GM18858 (cell line): Measurements from ENCODE around the gene HCRT.
"Not testable (repeated sequence)": the region's sequence is repeated elsewhere in the genome, so short reads cannot be mapped to it uniquely, and the experiment has no call there.

Source experiments
- ATAC-seq: cut with Tn5 transposase; IDR thresholded peaks from one replicate; pipeline ENCODE4 v1.9.1; 2021; ENCODE audit not compliant: unreplicated experiment

Gene HCRT

GRCh38 chr17:42180411-42180921 lies 4.8 kb downstream of the HCRT start:
- no peak for ATAC-seq

- ATAC-seq: no peak
Observed at GRCh38 chr17:42179911-42180410, 5.3 kb downstream of the HCRT start.

- ATAC-seq: no peak
Observed at GRCh38 chr17:42179335-42179734, 5.9 kb downstream of the HCRT start.

DNA sequence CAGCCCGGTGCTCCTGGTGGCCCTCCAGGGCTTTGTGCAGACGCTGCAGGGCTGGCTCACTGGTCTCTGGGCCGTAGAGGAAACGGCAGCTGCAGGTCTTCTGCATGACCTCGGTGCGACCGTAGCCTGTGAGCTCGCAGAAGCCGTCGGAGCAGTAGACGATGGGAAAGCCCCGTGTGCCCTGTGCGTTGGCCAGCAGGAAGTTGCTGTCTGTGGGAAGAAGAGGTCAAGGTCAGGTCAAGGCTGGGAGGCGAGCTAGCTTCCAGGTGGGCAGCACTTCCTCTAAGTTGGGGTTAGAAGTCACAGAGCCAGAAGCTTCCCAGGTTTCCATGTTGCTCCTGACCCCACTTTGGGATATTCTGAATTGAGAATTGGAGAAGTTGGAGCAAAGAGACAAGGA lies 6.4 kb downstream of the HCRT start:
- no peak for ATAC-seq

DNA sequence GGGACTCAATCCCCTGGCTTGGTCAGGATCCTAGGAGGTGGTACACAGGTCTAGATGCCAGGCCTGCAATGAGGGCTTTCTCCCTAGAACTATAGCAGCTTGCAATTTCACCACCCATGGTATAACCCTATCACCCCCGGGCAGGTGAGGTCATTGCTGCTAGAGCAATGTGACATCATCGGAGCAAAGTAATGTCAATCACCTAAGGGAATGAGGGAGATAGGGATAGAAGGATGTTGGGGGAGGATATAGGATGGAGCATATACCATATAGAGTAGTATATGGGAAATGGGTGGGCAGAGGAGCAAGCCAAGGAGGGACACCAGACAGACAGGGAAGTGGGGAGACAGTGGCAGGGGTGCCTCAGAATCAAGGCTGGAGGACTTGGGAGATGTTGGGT lies 7.6 kb downstream of the HCRT start:
- ATAC-seq: no peak

- no peak for ATAC-seq
Observed at GRCh38 chr17:42174126-42174783, 11.0 kb downstream of the HCRT start.

DNA sequence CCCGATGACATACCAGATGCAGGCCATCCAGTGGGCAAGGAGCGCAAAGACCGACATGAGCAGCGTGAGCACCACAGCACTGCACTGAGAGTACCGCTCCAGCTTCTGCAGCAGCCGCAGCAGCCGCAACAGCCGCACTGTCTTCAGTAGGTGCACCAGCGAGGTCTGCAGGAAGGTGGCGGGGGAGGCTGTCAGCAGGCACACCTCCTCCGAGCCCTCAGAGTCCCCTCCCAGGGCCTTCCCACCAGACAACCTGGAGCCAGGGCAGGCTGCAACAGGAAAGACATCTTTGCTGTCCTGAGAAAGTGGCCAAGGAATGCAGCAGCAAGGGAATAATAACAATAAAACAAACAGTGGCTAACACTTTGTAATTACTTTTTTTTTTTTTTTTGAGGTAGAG lies 13.4 kb downstream of the HCRT start:
- no peak for ATAC-seq

GRCh38 chr17:42169351-42169750 lies 15.9 kb downstream of the HCRT start:
- no peak for ATAC-seq

DNA sequence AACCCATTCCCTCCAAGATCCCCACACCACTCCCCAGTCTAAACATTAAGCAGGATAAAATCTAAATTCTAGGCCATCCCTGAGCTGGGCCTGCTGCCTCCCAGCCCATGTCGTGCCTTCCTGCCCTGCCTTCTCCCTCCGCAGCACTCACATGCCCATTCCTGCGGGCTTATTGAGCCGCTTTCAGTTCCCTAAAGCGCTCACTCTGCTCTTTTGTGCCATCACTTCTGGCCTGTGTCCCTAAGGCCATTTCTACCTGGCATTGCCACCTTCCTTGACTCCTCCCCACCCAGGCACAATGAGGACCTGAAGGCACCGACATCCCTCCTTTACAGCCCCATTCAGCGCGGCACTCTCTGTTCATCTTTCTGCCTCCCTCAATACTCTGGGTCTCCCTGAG lies 17.4 kb downstream of the HCRT start:
- no peak for ATAC-seq

GRCh38 chr17:42166196-42166763 lies 19.0 kb downstream of the HCRT start:
- ATAC-seq: no peak

- no peak for ATAC-seq
Observed at GRCh38 chr17:42165751-42166150, 19.5 kb downstream of the HCRT start.

DNA sequence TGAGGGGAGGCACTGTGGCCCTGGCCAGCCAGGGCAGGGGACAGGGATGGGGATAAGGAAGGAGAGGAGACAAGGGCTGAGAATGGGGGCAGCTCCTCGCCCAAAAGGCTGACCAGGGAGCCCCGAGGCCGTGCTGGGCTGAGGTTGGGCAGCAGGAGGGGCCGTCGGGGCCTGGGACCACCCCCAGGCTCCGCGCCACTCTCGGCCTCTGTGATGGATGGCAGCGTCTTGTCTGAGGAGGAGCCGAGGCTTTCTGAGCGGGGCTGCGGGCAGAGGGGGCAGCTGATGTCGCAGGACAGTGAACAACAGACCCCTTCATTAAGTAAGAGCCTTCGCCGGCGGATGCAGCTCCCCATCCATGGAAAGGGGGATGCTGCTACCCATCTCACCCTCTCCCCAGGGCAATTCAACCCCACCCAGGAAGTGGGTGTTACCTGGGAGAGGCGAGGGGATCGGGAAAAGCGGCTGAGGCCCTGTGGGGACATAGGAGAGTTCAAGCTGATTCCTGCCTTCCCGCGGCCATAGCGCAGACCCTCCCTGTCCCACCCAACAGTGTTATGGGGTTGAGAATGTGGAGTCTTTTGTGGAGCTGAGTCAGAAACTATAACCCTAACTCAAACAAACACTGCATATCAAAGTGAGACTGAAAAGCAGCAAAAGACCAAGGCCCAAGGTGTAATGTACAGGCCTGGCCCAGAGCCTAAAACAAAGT lies 21.4 kb downstream of the HCRT start:
- no peak for ATAC-seq

DNA sequence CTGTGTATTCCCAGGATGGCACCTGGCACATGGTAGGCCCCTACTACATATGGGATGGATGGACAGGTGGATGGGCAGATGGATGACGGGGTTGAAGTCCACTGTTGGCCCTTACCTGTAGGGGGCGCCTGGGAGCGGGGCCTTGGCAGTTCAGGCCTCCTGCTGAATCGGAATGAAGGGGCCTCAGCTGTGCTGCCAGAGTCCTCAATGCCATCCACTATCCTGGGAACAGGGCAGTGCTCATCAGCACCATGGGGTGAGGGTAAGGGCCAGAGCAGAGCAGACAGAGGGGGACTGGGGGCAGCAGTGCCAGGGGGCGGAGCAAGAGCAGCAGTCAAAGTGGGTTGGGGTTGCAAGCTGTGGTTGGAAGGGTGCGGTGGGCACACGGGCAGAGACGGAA lies 22.1 kb downstream of the HCRT start:
- no peak for ATAC-seq

DNA sequence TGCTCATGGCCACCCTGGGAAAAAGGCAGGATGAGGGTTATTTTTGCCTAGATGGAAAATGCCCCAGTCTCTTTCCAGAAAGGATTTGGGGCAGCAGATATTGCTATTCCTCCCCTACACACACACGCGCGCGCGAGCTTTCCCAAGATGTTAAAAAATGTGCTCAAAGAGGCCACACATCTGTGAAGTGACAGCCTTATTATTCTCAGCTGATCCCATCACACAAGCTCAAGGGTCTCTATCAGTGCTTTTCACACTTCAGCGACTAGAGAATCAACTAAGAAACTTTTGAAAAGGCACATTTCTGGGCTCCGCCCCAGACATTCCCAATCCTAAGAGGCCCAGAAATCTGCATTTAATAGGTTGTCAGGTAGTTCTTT lies 24.7 kb downstream of the HCRT start:
- no peak for ATAC-seq

GRCh38 chr17:42159796-42160530 lies 25.3 kb downstream of the HCRT start:
- no peak for ATAC-seq

DNA sequence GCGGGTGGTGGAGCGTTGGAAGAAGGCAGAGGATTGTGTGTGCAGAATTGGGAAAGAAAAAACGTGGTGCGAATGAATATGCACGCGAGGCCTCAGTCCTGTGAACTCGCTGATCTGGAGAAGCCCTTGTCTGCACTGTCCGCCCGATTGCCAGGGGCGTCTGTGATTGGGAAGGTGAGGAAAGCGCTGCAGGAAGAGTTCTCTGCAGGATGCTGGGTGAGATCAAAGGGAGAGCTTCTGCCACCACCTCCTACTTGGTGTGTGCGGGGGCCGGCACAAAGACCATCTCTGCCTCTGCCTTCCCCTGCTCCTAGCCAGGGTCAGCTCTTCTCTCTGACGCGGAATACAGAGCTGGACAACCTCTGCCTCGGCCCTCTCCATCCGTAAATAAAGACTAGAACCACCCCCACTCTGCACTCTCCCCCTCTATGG lies 29.6 kb downstream of the HCRT start:
- ATAC-seq: no peak

DNA sequence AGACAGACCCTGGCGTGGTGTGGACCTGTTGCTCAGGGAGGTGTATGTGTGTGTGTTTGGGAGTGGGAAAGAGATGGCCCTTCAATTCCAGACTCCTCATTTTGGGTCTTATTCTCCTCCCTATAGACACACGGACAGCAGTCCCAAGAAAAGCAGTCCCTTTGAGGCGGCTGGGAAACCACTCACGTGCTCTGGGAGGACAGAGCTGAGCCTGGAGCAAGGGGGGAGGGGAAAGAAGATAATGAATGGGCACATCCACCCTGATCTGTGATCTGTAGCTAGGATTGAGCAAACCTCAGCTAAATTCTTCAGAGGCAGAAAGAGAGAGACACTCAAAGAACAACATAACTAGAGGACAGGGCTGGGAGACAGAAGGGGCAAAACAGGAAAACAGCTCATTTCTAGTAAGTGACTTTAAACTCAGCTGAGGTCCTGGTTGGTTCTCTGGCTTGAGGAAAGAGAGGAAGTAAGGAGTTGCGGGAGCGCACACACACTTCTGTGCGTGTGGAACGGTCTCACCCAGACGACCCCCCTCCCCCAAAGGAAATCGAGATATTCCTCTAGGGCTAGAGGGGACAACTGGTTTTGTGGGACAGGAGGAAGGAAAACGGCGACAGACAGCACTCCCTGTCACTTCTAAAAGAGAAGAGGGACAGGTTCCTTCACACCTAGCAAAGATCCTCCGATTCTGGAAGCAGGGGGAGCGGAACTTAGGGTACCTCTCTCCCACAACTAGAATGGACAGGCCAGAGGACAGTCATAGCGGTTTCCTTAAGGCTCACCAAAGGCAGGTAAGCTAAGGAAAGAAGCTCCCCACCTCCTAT lies 31.1 kb downstream of the HCRT start:
- no peak for ATAC-seq

- no peak for ATAC-seq
Observed at GRCh38 chr17:42146911-42147607, 38.2 kb downstream of the HCRT start.

DNA sequence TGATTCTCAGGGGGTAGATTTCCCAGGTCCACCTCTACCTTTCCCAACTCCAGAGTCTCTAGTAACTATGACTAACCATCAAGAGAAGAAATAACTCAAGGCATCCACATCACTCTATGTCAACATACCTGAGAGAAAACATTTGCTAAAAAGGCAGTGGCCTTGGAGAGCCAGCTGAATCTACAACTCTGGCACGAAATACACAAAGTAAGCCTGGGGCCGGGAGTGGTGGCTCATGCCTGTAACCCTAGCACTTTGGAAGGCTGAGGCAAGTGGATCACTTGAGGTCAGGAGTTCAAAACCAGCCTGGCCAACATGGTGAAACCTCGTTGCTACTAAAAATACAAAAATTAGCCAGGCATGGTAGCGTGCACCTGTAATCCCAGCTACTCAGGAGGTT lies 42.1 kb downstream of the HCRT start:
- not testable (repeated sequence) for ATAC-seq

GRCh38 chr17:42142371-42142896 lies 42.8 kb downstream of the HCRT start:
- ATAC-seq: no peak
